Activated CD4-positive, alpha-beta T cell treated with anti-CD3 and anti-CD28 coated beads, Interleukin-2, amount 10 ng/mL, durations not matched to agents 7 days and 5 days (primary cell): ENCODE data around the gene SLC16A7. TPM values are rescaled to one million over a fixed set of nuclear protein-coding genes. Genes with fewer than 3 reads are reported as not detected.
"Not testable (repeated sequence)": the region's sequence is repeated elsewhere in the genome, so short reads cannot be mapped to it uniquely, and the experiment has no call there.

Source experiments
- CTCF ChIA-PET: fragments of 350-600 bp; sonication (Branson Sonifier 250); formaldehyde crosslinking; loops from one replicate; lab custom pipeline; 2021; ENCODE audit warnings: antibody characterized with exemption; lab: Charles Lee
- POLR2A ChIA-PET: fragments of 350-600 bp; sonication (Branson Sonifier 250); formaldehyde crosslinking; loops from one replicate; lab custom pipeline; 2021; ENCODE audit warnings: antibody characterized with exemption; lab: Charles Lee
- DNase-seq: peaks from one replicate; pipeline ENCODE4 v3.0.0-alpha.2; 2020
- H3K27ac Mint-ChIP-seq: one replicate; pipeline ENCODE4 v1.8.0; 2021; ENCODE audit warnings: mild to moderate bottlenecking, moderate library complexity, mixed read lengths
- H3K27me3 Mint-ChIP-seq: one replicate; pipeline ENCODE4 v1.8.0; 2021; ENCODE audit warnings: mixed read lengths
- H3K36me3 Mint-ChIP-seq: one replicate; pipeline ENCODE4 v1.8.0; 2021; ENCODE audit warnings: low read depth, mixed read lengths
- H3K4me1 Mint-ChIP-seq: one replicate; pipeline ENCODE4 v1.8.0; 2021; ENCODE audit warnings: mixed read lengths
- H3K4me3 Mint-ChIP-seq: one replicate; pipeline ENCODE4 v1.8.0; 2021; ENCODE audit warnings: mild to moderate bottlenecking, moderate library complexity, mixed read lengths
- H3K9me3 Mint-ChIP-seq: one replicate; pipeline ENCODE4 v1.8.0; 2021; ENCODE audit warnings: mixed read lengths
- total RNA-seq, 2 experiments: library from RNA; stranded (reverse); gene quantifications; one replicate each; pipeline ENCODE4 v1.2.3, GENCODE V29; 2021

The SLC16A7 gene
- total RNA-seq, 2 experiments from 2014 or later: 41.9 to 46.7 TPM

- peak overlapping the region; percentile 80 for H3K4me3 Mint-ChIP-seq
- ChIA-PET POLR2A (no interaction called here), CTCF (no interaction called here)
- peaks cover 49% of the 10 kb centered on the region for H3K4me1 Mint-ChIP-seq
- H3K27ac Mint-ChIP-seq: peak overlapping the region; percentile 98
- no peaks in the 10 kb centered on the region for H3K9me3 Mint-ChIP-seq
- H3K27me3 Mint-ChIP-seq: no peaks in the 10 kb centered on the region
- H3K36me3 Mint-ChIP-seq: peaks cover 27% of the 10 kb centered on the region
- no peak for DNase-seq
Measured at GRCh38 chr12:59594943-59595500, 807 bp upstream of the SLC16A7 start.

- no peaks in the 10 kb centered on the region for H3K9me3 Mint-ChIP-seq
- ChIA-PET CTCF (no interaction called here), POLR2A (interaction anchor here (0.6 kb wide), 1 partner anchor 81 kb away, joined by 4 read pairs; no protein-coding TSS in a partner anchor)
- H3K27me3 Mint-ChIP-seq: no peaks in the 10 kb centered on the region
- peak overlapping the region; percentile 80 for H3K4me3 Mint-ChIP-seq
- peaks cover 52% of the 10 kb centered on the region for H3K4me1 Mint-ChIP-seq
- H3K36me3 Mint-ChIP-seq: peaks cover 30% of the 10 kb centered on the region
- H3K27ac Mint-ChIP-seq: peak overlapping the region; percentile 98
- DNase-seq: no peak
Measured at GRCh38 chr12:59595565-59595882, 305 bp upstream of the SLC16A7 start.

- Mint-ChIP-seq H3K4me1 (peaks cover 56% of the 10 kb centered on the region), H3K4me3 (peak overlapping the region; percentile 80), H3K9me3 (no peaks in the 10 kb centered on the region), H3K27ac (peak overlapping the region; percentile 98), H3K36me3 (peaks cover 43% of the 10 kb centered on the region), H3K27me3 (no peaks in the 10 kb centered on the region)
- POLR2A ChIA-PET: no interaction called here
- DNase-seq: peak; percentile 67
- CTCF ChIA-PET: no interaction called here
Measured at GRCh38 chr12:59597385-59597781, 1.6 kb downstream of the SLC16A7 start.

- H3K4me3 Mint-ChIP-seq: no peak overlapping the region
- no peak overlapping the region for H3K27ac Mint-ChIP-seq
- peaks cover 6% of the 10 kb centered on the region for H3K9me3 Mint-ChIP-seq
- CTCF ChIA-PET: interaction anchor here (2.3 kb wide), 1 partner anchor 9 kb away, joined by 9 read pairs; no protein-coding TSS in a partner anchor
- H3K4me1 Mint-ChIP-seq: peaks cover 49% of the 10 kb centered on the region
- POLR2A ChIA-PET: no interaction called here
- no peaks in the 10 kb centered on the region for H3K27me3 Mint-ChIP-seq
- H3K36me3 Mint-ChIP-seq: peaks cover 57% of the 10 kb centered on the region
- no peak for DNase-seq
Measured at GRCh38 chr12:59600171-59600570, 4.3 kb downstream of the SLC16A7 start.

- Mint-ChIP-seq H3K36me3 (peaks cover 67% of the 10 kb centered on the region), H3K4me3 (no peak overlapping the region), H3K4me1 (peaks cover 26% of the 10 kb centered on the region), H3K27ac (no peak overlapping the region), H3K9me3 (peaks cover 9% of the 10 kb centered on the region), H3K27me3 (no peaks in the 10 kb centered on the region)
- DNase-seq: no peak
- ChIA-PET POLR2A (no interaction called here), CTCF (no interaction called here)
Measured at GRCh38 chr12:59603754-59604153, 7.9 kb downstream of the SLC16A7 start.

GRCh38 chr12:59612823-59613434 lies 17.1 kb downstream of the SLC16A7 start:
- Mint-ChIP-seq H3K36me3 (peaks cover 58% of the 10 kb centered on the region), H3K9me3 (peaks cover 41% of the 10 kb centered on the region)
- H3K4me1 Mint-ChIP-seq, DNase-seq, H3K27me3 Mint-ChIP-seq, H3K4me3 Mint-ChIP-seq, H3K27ac Mint-ChIP-seq, POLR2A ChIA-PET, CTCF ChIA-PET: not testable (repeated sequence)

- no peaks in the 10 kb centered on the region for H3K27me3 Mint-ChIP-seq
- peaks cover 28% of the 10 kb centered on the region for H3K9me3 Mint-ChIP-seq
- peaks cover 8% of the 10 kb centered on the region for H3K4me1 Mint-ChIP-seq
- ChIA-PET POLR2A (no interaction called here), CTCF (no interaction called here)
- H3K36me3 Mint-ChIP-seq: peaks cover 38% of the 10 kb centered on the region
- no peak overlapping the region for H3K4me3 Mint-ChIP-seq
- H3K27ac Mint-ChIP-seq: peak overlapping the region; percentile 31
- no peak for DNase-seq
Measured at GRCh38 chr12:59615392-59616165, 19.8 kb downstream of the SLC16A7 start.

GRCh38 chr12:59619461-59620240 lies 23.8 kb downstream of the SLC16A7 start:
- CTCF ChIA-PET: no interaction called here
- H3K9me3 Mint-ChIP-seq: peaks cover 3% of the 10 kb centered on the region
- POLR2A ChIA-PET: no interaction called here
- H3K27me3 Mint-ChIP-seq: no peaks in the 10 kb centered on the region
- no peak overlapping the region for H3K4me3 Mint-ChIP-seq
- H3K27ac Mint-ChIP-seq: no peak overlapping the region
- peaks cover 5% of the 10 kb centered on the region for H3K36me3 Mint-ChIP-seq
- peaks cover 10% of the 10 kb centered on the region for H3K4me1 Mint-ChIP-seq
- DNase-seq: no peak

GRCh38 chr12:59620326-59620725 lies 24.5 kb downstream of the SLC16A7 start:
- no peaks in the 10 kb centered on the region for H3K27me3 Mint-ChIP-seq
- H3K9me3 Mint-ChIP-seq: peaks cover 3% of the 10 kb centered on the region
- ChIA-PET POLR2A (no interaction called here), CTCF (no interaction called here)
- no peak for DNase-seq
- H3K4me1 Mint-ChIP-seq: peaks cover 10% of the 10 kb centered on the region
- peaks cover 5% of the 10 kb centered on the region for H3K36me3 Mint-ChIP-seq
- no peak overlapping the region for H3K27ac Mint-ChIP-seq
- H3K4me3 Mint-ChIP-seq: no peak overlapping the region

GRCh38 chr12:59624732-59625460 lies 29.1 kb downstream of the SLC16A7 start:
- Mint-ChIP-seq H3K4me3 (no peak overlapping the region), H3K27me3 (no peaks in the 10 kb centered on the region), H3K27ac (no peak overlapping the region), H3K9me3 (peaks cover 3% of the 10 kb centered on the region), H3K36me3 (peaks cover 23% of the 10 kb centered on the region), H3K4me1 (peaks cover 9% of the 10 kb centered on the region)
- ChIA-PET POLR2A (no interaction called here), CTCF (no interaction called here)
- DNase-seq: no peak

GRCh38 chr12:59626382-59626781 lies 30.6 kb downstream of the SLC16A7 start:
- Mint-ChIP-seq H3K4me1 (peaks cover 6% of the 10 kb centered on the region), H3K4me3 (no peak overlapping the region), H3K36me3 (peaks cover 29% of the 10 kb centered on the region), H3K27me3 (no peaks in the 10 kb centered on the region), H3K9me3 (peaks cover 3% of the 10 kb centered on the region), H3K27ac (no peak overlapping the region)
- no peak for DNase-seq
- ChIA-PET CTCF (no interaction called here), POLR2A (no interaction called here)

GRCh38 chr12:59627582-59627981 lies 31.8 kb downstream of the SLC16A7 start:
- ChIA-PET POLR2A (no interaction called here), CTCF (no interaction called here)
- Mint-ChIP-seq H3K36me3 (peaks cover 34% of the 10 kb centered on the region), H3K27ac (no peak overlapping the region), H3K4me3 (no peak overlapping the region), H3K27me3 (no peaks in the 10 kb centered on the region), H3K4me1 (peaks cover 6% of the 10 kb centered on the region), H3K9me3 (peaks cover 3% of the 10 kb centered on the region)
- no peak for DNase-seq
